Osteoblast (primary cell): Measurements from ENCODE around the gene FGD4. TPM values are rescaled to one million over a fixed set of nuclear protein-coding genes. Genes with fewer than 3 reads are reported as not detected.

ENCODE experiments used
- DNase-seq: peaks from one replicate; pipeline ENCODE4 v3.0.0; 2011; ENCODE audit warnings: low spot score, mixed read lengths; ENCODE audit not compliant: insufficient read length; ENCODE audit errors: missing footprints
- H2AFZ ChIP-seq: 2 replicates; pipeline ENCODE4 v1.6.0; 2011; ENCODE audit warnings: mild to moderate bottlenecking, low read length
- H3K27ac ChIP-seq: 2 replicates; pipeline ENCODE4 v1.5.1; 2011; ENCODE audit warnings: mild to moderate bottlenecking, low read depth, low read length, moderate library complexity
- H3K27me3 ChIP-seq: 2 replicates; pipeline ENCODE4 v1.6.0; 2012; ENCODE audit warnings: mild to moderate bottlenecking, control low read depth, inconsistent platforms, low read length, moderate library complexity; ENCODE audit not compliant: insufficient read depth
- H3K36me3 ChIP-seq: 2 replicates; pipeline ENCODE4 v1.5.1; 2011; ENCODE audit warnings: mild to moderate bottlenecking, low read length, control low read depth, moderate library complexity; ENCODE audit not compliant: insufficient read depth
- H3K4me1 ChIP-seq: 2 replicates; pipeline ENCODE4 v1.5.1; 2011; ENCODE audit warnings: mild to moderate bottlenecking, low read length, control low read depth, moderate library complexity; ENCODE audit not compliant: insufficient read depth
- H3K4me2 ChIP-seq: 2 replicates; pipeline ENCODE4 v1.6.0; 2011; ENCODE audit warnings: mild to moderate bottlenecking, low read length; ENCODE audit not compliant: insufficient read depth
- H3K4me3 ChIP-seq: fragments of 200-600 bp; sonication (generic); 3 replicates; pipeline ENCODE4 v1.5.1; 2012; ENCODE audit warnings: mild to moderate bottlenecking, low read length, inconsistent platforms; ENCODE audit not compliant: insufficient read depth
- H3K79me2 ChIP-seq: 2 replicates; pipeline ENCODE4 v1.6.0; 2012; ENCODE audit warnings: mild to moderate bottlenecking, low read length, control low read depth, inconsistent platforms; ENCODE audit not compliant: insufficient read depth
- H3K9me3 ChIP-seq: 2 replicates; pipeline ENCODE4 v1.5.1; 2011; ENCODE audit warnings: low read depth, low read length, control low read depth
- H4K20me1 ChIP-seq: 2 replicates; pipeline ENCODE4 v1.6.0; 2012; ENCODE audit warnings: mild to moderate bottlenecking, low read length, control low read depth; ENCODE audit not compliant: insufficient read depth
- total RNA-seq: library from RNA; depleted of rRNA; stranded (reverse); fragments of >200 nt; gene quantifications from 2 replicates; pipeline ENCODE4 v1.2.3, GENCODE V29; 2012
- TF ChIP-seq, protein P1 (sequence below): IDR thresholded peaks from 2 replicates; pipeline ENCODE4 v1.5.1; 2011; ENCODE audit warnings: mild to moderate bottlenecking, low read depth, low read length, moderate library complexity; ENCODE audit errors: extremely low read depth

Gene FGD4
- total RNA-seq, 1 donor = 11.9 TPM

DNA sequence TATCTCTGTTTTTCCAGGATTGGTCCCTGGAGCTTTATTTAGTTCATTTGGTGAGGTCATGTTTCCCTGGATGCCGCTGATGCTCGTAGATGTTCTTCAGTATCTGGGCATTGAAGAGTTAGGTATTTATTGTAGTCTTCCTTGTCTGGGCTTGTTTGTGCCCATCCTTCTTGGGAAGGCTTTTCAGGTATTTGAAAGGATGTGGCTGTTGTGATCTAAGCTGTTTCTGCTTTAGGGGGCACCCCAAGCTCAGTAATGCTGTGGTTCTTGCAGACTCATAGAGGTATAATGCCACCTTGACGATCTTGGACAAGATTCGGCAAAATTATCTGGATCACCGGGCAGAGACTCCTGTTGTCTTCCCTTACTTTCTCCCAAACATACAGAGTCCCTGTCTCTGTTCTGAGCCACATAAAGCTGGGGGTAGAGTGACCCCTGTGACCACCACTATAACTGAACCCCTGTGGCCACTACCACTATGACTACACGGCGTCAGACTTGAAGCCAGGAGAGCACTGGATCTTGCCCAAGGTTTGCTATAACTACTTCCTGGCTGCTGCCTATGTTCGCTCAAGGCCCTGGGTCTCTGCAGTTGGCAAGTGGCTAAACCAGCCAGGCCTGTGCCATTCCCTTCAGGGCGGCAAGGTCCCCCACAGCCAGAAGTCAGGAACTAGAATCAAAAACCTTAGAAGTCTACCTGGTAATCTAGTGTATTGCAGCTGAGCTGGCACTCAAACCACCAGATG lies 40.9 kb downstream of the FGD4 start:
- Histone ChIP-seq H3K4me1 (peaks cover 5% of the 10 kb centered on the region), H3K27ac (no peak overlapping the region)

DNA sequence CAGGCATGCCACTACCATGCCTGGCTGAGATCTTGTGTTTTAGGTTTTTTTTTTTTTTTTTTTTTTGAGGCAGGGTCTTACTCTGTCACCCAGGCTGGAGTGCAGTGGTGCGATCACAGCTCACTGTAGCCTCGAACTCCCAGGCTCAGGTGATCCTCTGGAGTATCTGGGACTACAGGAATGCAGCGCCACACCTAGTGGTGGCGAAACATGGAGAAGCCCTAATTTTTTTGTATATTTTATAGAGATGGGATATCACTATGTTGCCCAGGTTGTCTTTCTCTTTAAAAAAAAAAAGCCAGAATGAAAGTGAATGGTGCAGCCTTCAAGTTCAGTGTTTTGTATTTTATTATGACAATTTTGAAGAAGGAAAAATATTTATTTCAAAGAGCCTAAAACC lies 44.1 kb downstream of the FGD4 start:
- H3K79me2 ChIP-seq = no peaks in the 10 kb centered on the region
- TF ChIP-seq, protein P1, sequence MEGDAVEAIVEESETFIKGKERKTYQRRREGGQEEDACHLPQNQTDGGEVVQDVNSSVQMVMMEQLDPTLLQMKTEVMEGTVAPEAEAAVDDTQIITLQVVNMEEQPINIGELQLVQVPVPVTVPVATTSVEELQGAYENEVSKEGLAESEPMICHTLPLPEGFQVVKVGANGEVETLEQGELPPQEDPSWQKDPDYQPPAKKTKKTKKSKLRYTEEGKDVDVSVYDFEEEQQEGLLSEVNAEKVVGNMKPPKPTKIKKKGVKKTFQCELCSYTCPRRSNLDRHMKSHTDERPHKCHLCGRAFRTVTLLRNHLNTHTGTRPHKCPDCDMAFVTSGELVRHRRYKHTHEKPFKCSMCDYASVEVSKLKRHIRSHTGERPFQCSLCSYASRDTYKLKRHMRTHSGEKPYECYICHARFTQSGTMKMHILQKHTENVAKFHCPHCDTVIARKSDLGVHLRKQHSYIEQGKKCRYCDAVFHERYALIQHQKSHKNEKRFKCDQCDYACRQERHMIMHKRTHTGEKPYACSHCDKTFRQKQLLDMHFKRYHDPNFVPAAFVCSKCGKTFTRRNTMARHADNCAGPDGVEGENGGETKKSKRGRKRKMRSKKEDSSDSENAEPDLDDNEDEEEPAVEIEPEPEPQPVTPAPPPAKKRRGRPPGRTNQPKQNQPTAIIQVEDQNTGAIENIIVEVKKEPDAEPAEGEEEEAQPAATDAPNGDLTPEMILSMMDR = no peak
- H2AFZ ChIP-seq = no peak overlapping the region
- H4K20me1 ChIP-seq = no peaks in the 10 kb centered on the region
- H3K27me3 ChIP-seq = no peaks in the 10 kb centered on the region
- no peaks in the 10 kb centered on the region for H3K36me3 ChIP-seq
- H3K4me3 ChIP-seq = no peak overlapping the region
- no peak overlapping the region for H3K27ac ChIP-seq
- no peak for DNase-seq
- H3K4me2 ChIP-seq = no peak overlapping the region
- no peaks in the 10 kb centered on the region for H3K9me3 ChIP-seq
- H3K4me1 ChIP-seq = no peaks in the 10 kb centered on the region

More for the DNA sequence above, 40.9 kb downstream of the FGD4 start:
- TF ChIP-seq, protein P1 = no peak
- Histone ChIP-seq H3K36me3 (no peaks in the 10 kb centered on the region), H4K20me1 (no peaks in the 10 kb centered on the region), H3K9me3 (no peaks in the 10 kb centered on the region), H3K4me3 (no peak overlapping the region), H2AFZ (no peak overlapping the region), H3K4me2 (no peak overlapping the region), H3K79me2 (no peaks in the 10 kb centered on the region), H3K27me3 (no peaks in the 10 kb centered on the region)
- no peak for DNase-seq

DNA sequence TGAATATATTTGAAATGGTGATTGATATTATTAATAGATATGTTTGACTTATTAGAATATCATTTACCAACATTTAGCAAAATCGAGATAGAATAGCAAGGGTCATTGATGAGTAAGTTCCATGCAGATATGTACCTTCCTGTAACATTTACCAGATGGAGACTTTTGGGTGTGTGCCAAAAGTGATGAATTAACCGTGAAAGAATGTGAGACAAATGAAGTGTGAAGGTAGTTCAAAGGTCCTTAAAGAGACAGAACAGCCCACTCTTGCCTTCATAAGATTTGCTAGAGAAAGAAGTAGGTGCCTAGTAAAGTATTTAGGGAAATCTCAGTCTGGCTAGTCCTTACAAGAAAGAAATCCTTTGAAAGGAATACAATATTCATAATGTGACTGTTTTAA lies 45.5 kb downstream of the FGD4 start:
- no peak for DNase-seq
- Histone ChIP-seq H3K79me2 (no peaks in the 10 kb centered on the region), H3K4me1 (no peaks in the 10 kb centered on the region), H3K4me3 (no peak overlapping the region), H3K27me3 (no peaks in the 10 kb centered on the region), H3K9me3 (no peaks in the 10 kb centered on the region), H3K36me3 (no peaks in the 10 kb centered on the region), H3K27ac (no peak overlapping the region), H4K20me1 (no peaks in the 10 kb centered on the region), H3K4me2 (no peak overlapping the region), H2AFZ (no peak overlapping the region)
- TF ChIP-seq, protein P1 = no peak

DNA sequence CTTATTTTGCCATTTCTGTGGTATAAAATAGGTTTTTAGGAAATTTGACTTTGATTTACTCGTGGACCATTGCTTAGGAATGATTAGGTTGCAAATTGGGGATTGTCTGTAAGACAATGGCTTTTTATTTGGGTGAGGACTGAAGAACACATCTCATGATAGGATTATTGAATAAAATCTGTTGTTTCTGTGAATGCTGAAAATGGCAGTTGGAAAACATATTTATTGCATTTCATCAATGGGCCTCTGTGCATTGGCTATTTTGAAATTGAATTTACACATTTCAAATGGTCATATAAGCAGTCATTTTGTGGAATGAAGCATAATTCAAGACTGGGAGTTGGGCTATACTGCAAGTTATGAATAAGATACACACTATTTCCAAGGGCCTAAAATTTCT lies 46.0 kb downstream of the FGD4 start:
- Histone ChIP-seq H3K4me2 (no peak overlapping the region), H3K27me3 (no peaks in the 10 kb centered on the region), H3K9me3 (no peaks in the 10 kb centered on the region), H3K4me3 (no peak overlapping the region), H3K4me1 (no peaks in the 10 kb centered on the region), H3K27ac (no peak overlapping the region), H3K36me3 (no peaks in the 10 kb centered on the region), H3K79me2 (no peaks in the 10 kb centered on the region), H2AFZ (no peak overlapping the region), H4K20me1 (no peaks in the 10 kb centered on the region)
- TF ChIP-seq, protein P1 = no peak
- DNase-seq = no peak
